ENCODE data around the gene CNTNAP5. TPM values are rescaled to one million over a fixed set of nuclear protein-coding genes. Genes with fewer than 3 reads are reported as not detected.
"Not testable (repeated sequence)": the region's sequence is repeated elsewhere in the genome, so short reads cannot be mapped to it uniquely, and the experiment has no call there.

Gene CNTNAP5
- polyA plus RNA-seq, 4 donors, result 0.03 to 0.12 TPM; not detected in 2

- no peak overlapping the region for H3K27ac ChIP-seq (ENCODE audit: low read depth in 1 of 3, low read length in 2 of 3)
- H3K4me1 ChIP-seq (ENCODE audit: control insufficient read depth in 3 of 3, insufficient read depth in 2 of 3, low read depth in 1 of 3, low read length in 2 of 3), result no peaks in the 10 kb centered on the region
- no peak for DNase-seq
- no peak for FAIRE-seq
- WGBS, 3 donors, result 81 to 89% (median 88%) methylated on average over 2 of the region's 2 CpGs
- H3K36me3 ChIP-seq (ENCODE audit: control insufficient read depth in 3 of 3, insufficient read depth in 2 of 3, low read depth in 1 of 3, low read length in 3 of 3), result no peaks in the 10 kb centered on the region
- H3K27me3 ChIP-seq (ENCODE audit: control insufficient read depth in 3 of 3, insufficient read depth in 3 of 3, low read length in 3 of 3), result no peaks in the 10 kb centered on the region
- H3K4me3 ChIP-seq (ENCODE audit: low read depth in 1 of 3, low read length in 3 of 3), result no peak overlapping the region
- H3K9me3 ChIP-seq (ENCODE audit: control insufficient read depth in 2 of 2, insufficient read depth in 1 of 2, low read depth in 1 of 2, low read length in 1 of 2), result no peaks in the 10 kb centered on the region
These were observed 310.0 kb downstream of the CNTNAP5 start for GRCh38 chr2:124335058-124335457.

- no peaks in the 10 kb centered on the region for H3K36me3 ChIP-seq (ENCODE audit: control insufficient read depth in 3 of 3, insufficient read depth in 2 of 3, low read depth in 1 of 3, low read length in 3 of 3)
- WGBS, 3 donors, result 65 to 85% (median 75%) methylated on average over 2 of the region's 2 CpGs
- no peak overlapping the region for H3K27ac ChIP-seq (ENCODE audit: low read depth in 1 of 3, low read length in 2 of 3)
- FAIRE-seq (no peak), DNase-seq (no peak)
- H3K9me3 ChIP-seq (ENCODE audit: control insufficient read depth in 2 of 2, insufficient read depth in 1 of 2, low read depth in 1 of 2, low read length in 1 of 2), result no peaks in the 10 kb centered on the region
- H3K4me3 ChIP-seq (ENCODE audit: low read depth in 1 of 3, low read length in 3 of 3), result no peak overlapping the region
- H3K27me3 ChIP-seq (ENCODE audit: control insufficient read depth in 3 of 3, insufficient read depth in 3 of 3, low read length in 3 of 3), result no peaks in the 10 kb centered on the region
- H3K4me1 ChIP-seq (ENCODE audit: control insufficient read depth in 3 of 3, insufficient read depth in 2 of 3, low read depth in 1 of 3, low read length in 2 of 3), result no peaks in the 10 kb centered on the region
These were observed 314.6 kb downstream of the CNTNAP5 start for GRCh38 chr2:124339709-124340108.

GRCh38 chr2:124343827-124344498 is 318.9 kb downstream of the CNTNAP5 start:
- no peaks in the 10 kb centered on the region for H3K9me3 ChIP-seq (ENCODE audit: control insufficient read depth in 2 of 2, insufficient read depth in 1 of 2, low read depth in 1 of 2, low read length in 1 of 2)
- H3K27me3 ChIP-seq (ENCODE audit: control insufficient read depth in 3 of 3, insufficient read depth in 3 of 3, low read length in 3 of 3), result no peaks in the 10 kb centered on the region
- no peak for FAIRE-seq
- H3K36me3 ChIP-seq (ENCODE audit: control insufficient read depth in 3 of 3, insufficient read depth in 2 of 3, low read depth in 1 of 3, low read length in 3 of 3), result no peaks in the 10 kb centered on the region
- no peaks in the 10 kb centered on the region for H3K4me1 ChIP-seq (ENCODE audit: control insufficient read depth in 3 of 3, insufficient read depth in 2 of 3, low read depth in 1 of 3, low read length in 2 of 3)
- DNase-seq, result no peak
- H3K27ac ChIP-seq (ENCODE audit: low read depth in 1 of 3, low read length in 2 of 3), result no peak overlapping the region
- 78 to 83% (median 79%) methylated on average over 4 of the region's 4 CpGs for WGBS, 3 donors
- H3K4me3 ChIP-seq (ENCODE audit: low read depth in 1 of 3, low read length in 3 of 3), result no peak overlapping the region

- 62 to 64% (median 64%) methylated on average over 7 of the region's 7 CpGs for WGBS, 3 donors
- H3K36me3 ChIP-seq (ENCODE audit: control insufficient read depth in 3 of 3, insufficient read depth in 2 of 3, low read depth in 1 of 3, low read length in 3 of 3), result no peaks in the 10 kb centered on the region
- no peak overlapping the region for H3K4me3 ChIP-seq (ENCODE audit: low read depth in 1 of 3, low read length in 3 of 3)
- H3K27ac ChIP-seq (ENCODE audit: low read depth in 1 of 3, low read length in 2 of 3), result no peak overlapping the region
- FAIRE-seq (no peak), DNase-seq (no peak)
- H3K27me3 ChIP-seq (ENCODE audit: control insufficient read depth in 3 of 3, insufficient read depth in 3 of 3, low read length in 3 of 3), result no peaks in the 10 kb centered on the region
- no peaks in the 10 kb centered on the region for H3K9me3 ChIP-seq (ENCODE audit: control insufficient read depth in 2 of 2, insufficient read depth in 1 of 2, low read depth in 1 of 2, low read length in 1 of 2)
- H3K4me1 ChIP-seq (ENCODE audit: control insufficient read depth in 3 of 3, insufficient read depth in 2 of 3, low read depth in 1 of 3, low read length in 2 of 3), result no peaks in the 10 kb centered on the region
These were observed 322.1 kb downstream of the CNTNAP5 start for GRCh38 chr2:124347209-124347608.

GRCh38 chr2:124353656-124354055 is 328.6 kb downstream of the CNTNAP5 start:
- H3K4me1 ChIP-seq (ENCODE audit: control insufficient read depth in 3 of 3, insufficient read depth in 2 of 3, low read depth in 1 of 3, low read length in 2 of 3), result no peaks in the 10 kb centered on the region
- H3K27ac ChIP-seq (ENCODE audit: low read depth in 1 of 3, low read length in 2 of 3), result no peak overlapping the region
- H3K9me3 ChIP-seq (ENCODE audit: control insufficient read depth in 2 of 2, insufficient read depth in 1 of 2, low read depth in 1 of 2, low read length in 1 of 2), result no peaks in the 10 kb centered on the region
- H3K4me3 ChIP-seq (ENCODE audit: low read depth in 1 of 3, low read length in 3 of 3), result no peak overlapping the region
- H3K27me3 ChIP-seq (ENCODE audit: control insufficient read depth in 3 of 3, insufficient read depth in 3 of 3, low read length in 3 of 3), result no peaks in the 10 kb centered on the region
- DNase-seq, result no peak
- no peak for FAIRE-seq
- H3K36me3 ChIP-seq (ENCODE audit: control insufficient read depth in 3 of 3, insufficient read depth in 2 of 3, low read depth in 1 of 3, low read length in 3 of 3), result no peaks in the 10 kb centered on the region

GRCh38 chr2:124354466-124354865 is 329.4 kb downstream of the CNTNAP5 start:
- DNase-seq, result peak in 1 of 2 donors; percentile 50

GRCh38 chr2:124361966-124362365 is 336.9 kb downstream of the CNTNAP5 start:
- FAIRE-seq; H3K27me3 ChIP-seq (ENCODE audit: control insufficient read depth in 3 of 3, insufficient read depth in 3 of 3, low read length in 3 of 3): not testable (repeated sequence)
- 94 to 95% (median 95%) methylated on average over 28 of the region's 28 CpGs for WGBS, 3 donors

More at GRCh38 chr2:124354466-124354865, 329.4 kb downstream of the CNTNAP5 start:
- H3K36me3 ChIP-seq (ENCODE audit: control insufficient read depth in 3 of 3, insufficient read depth in 2 of 3, low read depth in 1 of 3, low read length in 3 of 3), result no peaks in the 10 kb centered on the region
- no peaks in the 10 kb centered on the region for H3K27me3 ChIP-seq (ENCODE audit: control insufficient read depth in 3 of 3, insufficient read depth in 3 of 3, low read length in 3 of 3)
- no peak for FAIRE-seq
- no peaks in the 10 kb centered on the region for H3K9me3 ChIP-seq (ENCODE audit: control insufficient read depth in 2 of 2, insufficient read depth in 1 of 2, low read depth in 1 of 2, low read length in 1 of 2)
- 17 to 47% (median 28%) methylated on average over 3 of the region's 3 CpGs for WGBS, 3 donors
- no peaks in the 10 kb centered on the region for H3K4me1 ChIP-seq (ENCODE audit: control insufficient read depth in 3 of 3, insufficient read depth in 2 of 3, low read depth in 1 of 3, low read length in 2 of 3)
- peak overlapping the region in 1 of 3 donors; percentile 22 for H3K27ac ChIP-seq (ENCODE audit: low read depth in 1 of 3, low read length in 2 of 3)
- no peak overlapping the region for H3K4me3 ChIP-seq (ENCODE audit: low read depth in 1 of 3, low read length in 3 of 3)

GRCh38 chr2:124369181-124369580 is 344.1 kb downstream of the CNTNAP5 start:
- 80 to 87% (median 84%) methylated on average over 4 of the region's 4 CpGs for WGBS, 3 donors
- Histone ChIP-seq H3K4me1 (ENCODE audit: control insufficient read depth in 3 of 3, insufficient read depth in 2 of 3, low read depth in 1 of 3, low read length in 2 of 3) (no peaks in the 10 kb centered on the region), H3K4me3 (ENCODE audit: low read depth in 1 of 3, low read length in 3 of 3) (no peak overlapping the region), H3K27me3 (ENCODE audit: control insufficient read depth in 3 of 3, insufficient read depth in 3 of 3, low read length in 3 of 3) (no peaks in the 10 kb centered on the region), H3K36me3 (ENCODE audit: control insufficient read depth in 3 of 3, insufficient read depth in 2 of 3, low read depth in 1 of 3, low read length in 3 of 3) (no peaks in the 10 kb centered on the region), H3K27ac (ENCODE audit: low read depth in 1 of 3, low read length in 2 of 3) (no peak overlapping the region), H3K9me3 (ENCODE audit: control insufficient read depth in 2 of 2, insufficient read depth in 1 of 2, low read depth in 1 of 2, low read length in 1 of 2) (no peaks in the 10 kb centered on the region)
- DNase-seq (no peak), FAIRE-seq (no peak)

More at GRCh38 chr2:124361966-124362365, 336.9 kb downstream of the CNTNAP5 start:
- not testable (repeated sequence) for H3K4me1 ChIP-seq (ENCODE audit: control insufficient read depth in 3 of 3, insufficient read depth in 2 of 3, low read depth in 1 of 3, low read length in 2 of 3); H3K4me3 ChIP-seq (ENCODE audit: low read depth in 1 of 3, low read length in 3 of 3); DNase-seq; H3K27ac ChIP-seq (ENCODE audit: low read depth in 1 of 3, low read length in 2 of 3); H3K36me3 ChIP-seq (ENCODE audit: control insufficient read depth in 3 of 3, insufficient read depth in 2 of 3, low read depth in 1 of 3, low read length in 3 of 3); H3K9me3 ChIP-seq (ENCODE audit: control insufficient read depth in 2 of 2, insufficient read depth in 1 of 2, low read depth in 1 of 2, low read length in 1 of 2)

- no peak overlapping the region for H3K4me3 ChIP-seq (ENCODE audit: low read depth in 1 of 3, low read length in 3 of 3)
- H3K9me3 ChIP-seq (ENCODE audit: control insufficient read depth in 2 of 2, insufficient read depth in 1 of 2, low read depth in 1 of 2, low read length in 1 of 2), result no peaks in the 10 kb centered on the region
- no peak for FAIRE-seq
- no peak for DNase-seq
- WGBS, 3 donors, result 73 to 78% (median 76%) methylated on average over 3 of the region's 3 CpGs
- no peaks in the 10 kb centered on the region for H3K36me3 ChIP-seq (ENCODE audit: control insufficient read depth in 3 of 3, insufficient read depth in 2 of 3, low read depth in 1 of 3, low read length in 3 of 3)
- no peaks in the 10 kb centered on the region for H3K27me3 ChIP-seq (ENCODE audit: control insufficient read depth in 3 of 3, insufficient read depth in 3 of 3, low read length in 3 of 3)
- H3K27ac ChIP-seq (ENCODE audit: low read depth in 1 of 3, low read length in 2 of 3), result no peak overlapping the region
- H3K4me1 ChIP-seq (ENCODE audit: control insufficient read depth in 3 of 3, insufficient read depth in 2 of 3, low read depth in 1 of 3, low read length in 2 of 3), result no peaks in the 10 kb centered on the region
These were observed 355.2 kb downstream of the CNTNAP5 start for GRCh38 chr2:124380221-124380749.
